HEK293T (cell line): ENCODE results near the gene MGAT1.

ENCODE experiments used
- BHLHE40 ChIP-seq: fragments of 450-650 bp; IDR thresholded peaks from 2 replicates; pipeline ENCODE4 v1.6.1; 2016; ENCODE audit warnings: mild to moderate bottlenecking, moderate library complexity, borderline replicate concordance
- ELF4 ChIP-seq: fragments of 450-650 bp; IDR thresholded peaks from 2 replicates; pipeline ENCODE4 v1.6.1; 2017; ENCODE audit warnings: antibody characterized with exemption
- FOXA1 ChIP-seq: fragments of 450-650 bp; IDR thresholded peaks from 2 replicates; pipeline ENCODE4 v1.6.1; 2016; ENCODE audit warnings: mild to moderate bottlenecking
- FOXM1 ChIP-seq: fragments of 450-650 bp; IDR thresholded peaks from 2 replicates; pipeline ENCODE4 v1.6.1; 2017; ENCODE audit warnings: mild to moderate bottlenecking, borderline replicate concordance
- HDGF ChIP-seq: fragments of 450-650 bp; IDR thresholded peaks from 2 replicates; pipeline ENCODE4 v1.6.1; 2017; ENCODE audit warnings: antibody characterized with exemption, borderline replicate concordance
- NFRKB ChIP-seq: fragments of 450-650 bp; IDR thresholded peaks from 2 replicates; pipeline ENCODE4 v1.6.1; 2016; ENCODE audit warnings: mild to moderate bottlenecking, moderate library complexity
- SUZ12 ChIP-seq: fragments of 450-650 bp; IDR thresholded peaks from 2 replicates; pipeline ENCODE4 v1.6.1; 2016; ENCODE audit warnings: mild to moderate bottlenecking
- TARDBP ChIP-seq: fragments of 450-650 bp; IDR thresholded peaks from 2 replicates; pipeline ENCODE4 v1.6.1; 2016
- ZNF384 ChIP-seq: fragments of 450-650 bp; IDR thresholded peaks from 2 replicates; pipeline ENCODE4 v1.6.1; 2016

DNA sequence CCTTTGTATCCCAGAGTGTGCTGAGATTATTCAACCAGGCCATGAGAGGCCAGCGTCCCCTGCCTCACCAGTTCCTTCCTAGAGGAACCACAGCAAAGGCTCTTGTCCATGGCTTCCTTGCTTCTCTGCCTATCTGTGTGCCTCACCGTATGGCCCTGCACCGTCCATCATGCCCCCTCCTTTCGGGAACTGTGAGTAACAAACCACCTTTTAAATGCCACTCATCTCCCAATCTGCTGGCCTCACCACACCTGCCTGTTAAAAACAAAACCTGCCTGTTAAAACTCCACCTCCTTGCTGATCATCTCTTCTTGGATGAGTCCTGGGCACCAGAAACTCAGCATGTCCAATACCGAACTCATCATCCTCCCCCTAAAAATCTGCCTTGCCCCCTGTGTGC lies 58.4 kb downstream of the MGAT1 start:
- no peak for TF ChIP-seq ELF4
- TF ChIP-seq FOXM1: no peak
- TF ChIP-seq HDGF: no peak
- no peak for TF ChIP-seq FOXA1
- no peak for TF ChIP-seq BHLHE40
- TF ChIP-seq NFRKB: no peak
- TF ChIP-seq TARDBP: no peak
- TF ChIP-seq ZNF384: no peak
- TF ChIP-seq SUZ12: no peak
